HepG2 (cell line): ENCODE results near the gene CPXM2. TPM values are rescaled to one million over a fixed set of nuclear protein-coding genes. Genes with fewer than 3 reads are reported as not detected.

Source experiments
- ATAC-seq: fragments of 200-7000 bp; cut with Tn5 transposase; 3 replicates; pipeline ENCODE4 v1.9.1; 2020; ENCODE audit warnings: mild to moderate bottlenecking, moderate library complexity
- BruUV-seq: library from RNA; stranded (reverse); fragments of 400-500 nt; replicated peaks from 2 replicates; lab custom pipeline; 2021; lab: Mats Ljungman, UMichigan
- CTCF ChIA-PET: fragments of 300-600 bp; formaldehyde crosslinking; extraction: SDS; loops from one replicate; lab custom pipeline; 2021; ENCODE audit warnings: low total read pairs, inconsistent platforms, low intra/inter-chr PET ratio; lab: Yijun Ruan, JAX
- POLR2A ChIA-PET: fragments of 350-600 bp; sonication (Branson Sonifier 250); formaldehyde crosslinking; loops from one replicate; lab custom pipeline; 2020; ENCODE audit warnings: antibody characterized with exemption, inconsistent platforms; lab: Yijun Ruan, JAX
- DNase-seq: peaks from one replicate; pipeline ENCODE4 v3.0.0-alpha.2; 2015; ENCODE audit warnings: low spot score
- FAIRE-seq: peaks from 3 replicates; lab custom pipeline; 2011; peaks lifted over from hg19 to GRCh38; lab: Jason Lieb, UNC
- H2AFZ ChIP-seq: one replicate; pipeline ENCODE4 v1.6.1; 2011; ENCODE audit warnings: low read length, inconsistent platforms
- H3K27ac ChIP-seq: fragments of 300-600 bp; 3 replicates; pipeline ENCODE4 v1.8.0; 2011; ENCODE audit warnings: mixed run types, mild to moderate bottlenecking, mixed read lengths, low read length, inconsistent platforms; ENCODE audit not compliant: insufficient read depth; ENCODE audit errors: extremely low read length
- H3K27me3 ChIP-seq, 2 experiments: fragments of 200-600 bp in 1 of 2; 2 replicates in 1 of 2; 3 replicates in 1 of 2; pipeline versions ENCODE4 v1.6.0 to v1.8.0; 2011; ENCODE audit warnings: low read length in 2 of 2, mild to moderate bottlenecking in 2 of 2, moderate library complexity in 2 of 2, inconsistent platforms in 1 of 2; ENCODE audit not compliant: insufficient read depth in 2 of 2, control insufficient read depth in 1 of 2
- H3K36me3 ChIP-seq, 2 experiments: fragments of 200-600 bp in 1 of 2; replicated peaks in 1 of 2; 2 replicates in 1 of 2; 3 replicates in 1 of 2; pipeline versions ENCODE4 v1.5.1 to v1.8.0; 2011; ENCODE audit warnings: low read length in 2 of 2, inconsistent platforms in 1 of 2; ENCODE audit not compliant: insufficient read depth in 2 of 2, control insufficient read depth in 1 of 2
- H3K4me1 ChIP-seq: 2 replicates; pipeline ENCODE4 v1.5.1; 2012; ENCODE audit warnings: low read length, inconsistent platforms; ENCODE audit not compliant: insufficient read depth
- H3K4me2 ChIP-seq: 2 replicates; pipeline ENCODE4 v1.6.0; 2011; ENCODE audit warnings: low read depth, low read length, inconsistent platforms
- H3K4me3 ChIP-seq, 3 experiments: fragments of 200-600 bp in 1 of 3; sonication (generic), shearing (Covaris generic) in 1 of 3; replicated peaks in 1 of 3; 2 replicates each; pipeline ENCODE4 v1.5.1; 2011 to 2016; ENCODE audit warnings: low read length in 3 of 3, inconsistent platforms in 2 of 3, low read depth in 2 of 3, mild to moderate bottlenecking in 2 of 3, control low read depth in 1 of 3, mixed read lengths in 1 of 3; ENCODE audit not compliant: insufficient read depth in 1 of 3
- H3K79me2 ChIP-seq: one replicate; pipeline ENCODE4 v1.6.1; 2011; ENCODE audit warnings: low read length, inconsistent platforms; ENCODE audit not compliant: insufficient read depth
- H3K9ac ChIP-seq: 2 replicates; pipeline ENCODE4 v1.6.0; 2011; ENCODE audit warnings: mild to moderate bottlenecking, low read depth, low read length, inconsistent platforms; ENCODE audit not compliant: insufficient read depth
- H3K9me3 ChIP-seq: 2 replicates; pipeline ENCODE4 v1.5.1; 2012; ENCODE audit warnings: mild to moderate bottlenecking, low read length
- H4K20me1 ChIP-seq: 2 replicates; pipeline ENCODE4 v1.6.0; 2011; ENCODE audit warnings: inconsistent platforms, mild to moderate bottlenecking, low read length, moderate library complexity; ENCODE audit not compliant: insufficient read depth
- IRF2 ChIP-seq: IDR thresholded peaks from 2 replicates; pipeline ENCODE4 v1.6.1; 2018; ENCODE audit warnings: missing genetic modification reagents, missing compliant biosample characterization
- ISX ChIP-seq: sonication (generic); formaldehyde crosslinking; conservative IDR thresholded peaks from 2 replicates; pipeline ENCODE4 v1.5.0; 2020; ENCODE audit warnings: missing genetic modification reagents
- JARID2 ChIP-seq: sonication (generic); formaldehyde crosslinking; IDR thresholded peaks from 2 replicates; pipeline ENCODE4 v1.8.1; 2023; ENCODE audit warnings: missing genetic modification reagents, inconsistent platforms; ENCODE audit not compliant: insufficient replicate concordance
- KDM6A ChIP-seq: IDR thresholded peaks from 2 replicates; pipeline ENCODE4 v1.6.1; 2016; ENCODE audit warnings: low read depth
- MEIS2 ChIP-seq: sonication (generic); formaldehyde crosslinking; IDR thresholded peaks from 2 replicates; pipeline ENCODE4 v1.9.0; 2021; ENCODE audit warnings: mild to moderate bottlenecking, missing genetic modification reagents
- TMF1 ChIP-seq: sonication (generic); formaldehyde crosslinking; IDR thresholded peaks from 2 replicates; pipeline ENCODE4 v1.8.1; 2022; ENCODE audit warnings: low read depth, missing genetic modification reagents
- ZNF180 ChIP-seq: sonication (generic); formaldehyde crosslinking; IDR thresholded peaks from 2 replicates; pipeline ENCODE4 v1.4.0; 2020; ENCODE audit warnings: low read depth, missing genetic modification reagents, borderline replicate concordance
- ZNF446 ChIP-seq: sonication (generic); formaldehyde crosslinking; IDR thresholded peaks from 2 replicates; pipeline ENCODE4 v1.5.0; 2020; ENCODE audit warnings: mild to moderate bottlenecking, missing genetic modification reagents
- ZNF567 ChIP-seq: sonication (generic); formaldehyde crosslinking; IDR thresholded peaks from 2 replicates; pipeline ENCODE4 v1.8.1; 2023; ENCODE audit warnings: mild to moderate bottlenecking, missing genetic modification reagents, borderline replicate concordance
- WGBS: methylation state at CpG from one replicate; pipeline ENCODE4 v1.1.6; 2017; ENCODE audit warnings: low lambda C conversion rate; 5-methylcytosine and 5-hydroxymethylcytosine counted together
- in situ Hi-C: cut with HindIII; loops from 2 replicates; pipeline ENCODE4 v1.10.0; 2017; ENCODE audit warnings: low pct_unique_long_range_greater_than_20kb; ENCODE audit not compliant: extremely low pct_ligation_motif_present
- intact Hi-C: fragments of 100-400 bp; cut with micrococcal nuclease; formaldehyde crosslinking; loops from one replicate; pipeline ENCODE4 v1.10.0; 2022; ENCODE audit not compliant: unreplicated experiment
- polyA plus RNA-seq, 8 experiments: library from polyadenylated mRNA; depleted of rRNA in 3 of 8; stranded (reverse) in 7 of 8; unstranded in 1 of 8; fragments of >200 nt; fragmentation: Illumina TruSeq in 4 of 8; extraction: Trizol in 4 of 8; gene quantifications; 2 replicates each; pipeline versions ENCODE4 v1.2.1 to v1.2.3, GENCODE V29; 2011 to 2016; ENCODE audit warnings: low read depth in 4 of 8, missing spikeins in 1 of 8, mixed read lengths in 1 of 8; ENCODE audit not compliant: insufficient read depth in 1 of 8
- total RNA-seq, 5 experiments: library from RNA; depleted of rRNA; stranded (reverse); fragments of >200 nt; fragmentation: Illumina TruSeq; extraction: Trizol; gene quantifications; 2 replicates each; pipeline ENCODE4 v1.2.3, GENCODE V29; 2016; ENCODE audit warnings: low read depth in 1 of 5
- TF ChIP-seq, protein P1 (sequence below): sonication (generic); formaldehyde crosslinking; IDR thresholded peaks from 2 replicates; pipeline ENCODE4 v1.4.0; 2020; ENCODE audit warnings: missing genetic modification reagents, borderline replicate concordance
- TF ChIP-seq, protein P2 (sequence below): sonication (generic); formaldehyde crosslinking; IDR thresholded peaks from 2 replicates; pipeline ENCODE4 v1.5.1; 2020; ENCODE audit warnings: missing genetic modification reagents, mild to moderate bottlenecking, borderline replicate concordance
- TF ChIP-seq, protein P3 (sequence below): sonication (generic); formaldehyde crosslinking; IDR thresholded peaks from 2 replicates; pipeline ENCODE4 v1.8.0; 2022; ENCODE audit warnings: mild to moderate bottlenecking, missing genetic modification reagents, moderate library complexity
- TF ChIP-seq, protein P4 (sequence below): sonication (generic); formaldehyde crosslinking; IDR thresholded peaks from 2 replicates; pipeline ENCODE4 v1.4.0; 2020; ENCODE audit warnings: mild to moderate bottlenecking, low read depth, missing genetic modification reagents
- TF ChIP-seq, protein P5 (sequence below): IDR thresholded peaks from 2 replicates; pipeline ENCODE4 v1.6.1; 2016; ENCODE audit warnings: missing compliant biosample characterization, missing genetic modification reagents, borderline replicate concordance

Gene CPXM2
- total and polyA plus RNA-seq, 2 of the 13 experiments (the other 11 are each of a cell fraction or from before 2014, with no cell fraction given) = 0.03 TPM; not detected in 1

DNA sequence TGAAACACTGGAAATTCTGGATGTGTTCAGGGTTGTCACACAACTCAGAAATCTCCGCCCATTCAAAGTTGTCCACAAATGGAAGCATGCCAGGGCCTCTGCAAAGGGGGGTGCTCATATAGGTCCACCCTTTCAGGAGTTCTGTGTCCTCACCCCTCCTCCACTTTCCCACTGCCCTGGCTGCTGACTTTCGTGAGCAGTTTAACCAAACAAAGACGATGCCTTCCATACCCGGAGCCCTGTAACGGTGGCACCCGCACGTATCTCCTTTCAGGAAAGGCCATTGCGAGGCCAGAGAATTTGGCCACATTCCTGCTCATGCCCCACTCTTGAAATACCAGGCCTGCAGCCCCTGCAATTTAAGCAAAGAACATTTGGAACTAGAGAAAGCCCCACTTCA is 1.4 kb downstream of the CPXM2 start:
- Histone ChIP-seq H3K4me1 (no peaks in the 10 kb centered on the region), H3K27ac (no peak overlapping the region), H3K36me3 (no peaks in the 10 kb centered on the region), H3K79me2 (no peaks in the 10 kb centered on the region), H3K4me3 (no peak overlapping the region), H2AFZ (no peak overlapping the region), H3K4me2 (no peak overlapping the region), H3K27me3 (peaks cover 0 to 13% of the 10 kb centered on the region in 2 experiments; a peak in 1 of 5 replicates), H3K9me3 (no peaks in the 10 kb centered on the region), H3K9ac (no peak overlapping the region), H4K20me1 (no peaks in the 10 kb centered on the region)
- 80% methylated on average over 7 of the region's 8 CpGs for WGBS
- in situ Hi-C loops (no loop called here), intact Hi-C loops (no loop called here)
- DNase-seq = no peak
- no peak for FAIRE-seq
- ATAC-seq = no peak
- BruUV-seq = no TSS peak
- CTCF ChIA-PET = no interaction called here
- POLR2A ChIA-PET = no interaction called here
- TF ChIP-seq ZNF446 (no peak), JARID2 (CRISPR knock-in tag) (no peak), MEIS2 (CRISPR knock-in tag) (no peak), ZNF180 (CRISPR knock-in tag) (no peak), ISX (CRISPR knock-in tag) (no peak), ZNF567 (CRISPR knock-in tag) (no peak), TMF1 (CRISPR knock-in tag) (no peak), KDM6A (no peak), IRF2 (no peak)
- TF ChIP-seq, protein P1, sequence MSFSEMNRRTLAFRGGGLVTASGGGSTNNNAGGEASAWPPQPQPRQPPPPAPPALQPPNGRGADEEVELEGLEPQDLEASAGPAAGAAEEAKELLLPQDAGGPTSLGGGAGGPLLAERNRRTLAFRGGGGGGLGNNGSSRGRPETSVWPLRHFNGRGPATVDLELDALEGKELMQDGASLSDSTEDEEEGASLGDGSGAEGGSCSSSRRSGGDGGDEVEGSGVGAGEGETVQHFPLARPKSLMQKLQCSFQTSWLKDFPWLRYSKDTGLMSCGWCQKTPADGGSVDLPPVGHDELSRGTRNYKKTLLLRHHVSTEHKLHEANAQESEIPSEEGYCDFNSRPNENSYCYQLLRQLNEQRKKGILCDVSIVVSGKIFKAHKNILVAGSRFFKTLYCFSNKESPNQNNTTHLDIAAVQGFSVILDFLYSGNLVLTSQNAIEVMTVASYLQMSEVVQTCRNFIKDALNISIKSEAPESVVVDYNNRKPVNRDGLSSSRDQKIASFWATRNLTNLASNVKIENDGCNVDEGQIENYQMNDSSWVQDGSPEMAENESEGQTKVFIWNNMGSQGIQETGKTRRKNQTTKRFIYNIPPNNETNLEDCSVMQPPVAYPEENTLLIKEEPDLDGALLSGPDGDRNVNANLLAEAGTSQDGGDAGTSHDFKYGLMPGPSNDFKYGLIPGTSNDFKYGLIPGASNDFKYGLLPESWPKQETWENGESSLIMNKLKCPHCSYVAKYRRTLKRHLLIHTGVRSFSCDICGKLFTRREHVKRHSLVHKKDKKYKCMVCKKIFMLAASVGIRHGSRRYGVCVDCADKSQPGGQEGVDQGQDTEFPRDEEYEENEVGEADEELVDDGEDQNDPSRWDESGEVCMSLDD (CRISPR knock-in tag) = no peak
- TF ChIP-seq, protein P2, sequence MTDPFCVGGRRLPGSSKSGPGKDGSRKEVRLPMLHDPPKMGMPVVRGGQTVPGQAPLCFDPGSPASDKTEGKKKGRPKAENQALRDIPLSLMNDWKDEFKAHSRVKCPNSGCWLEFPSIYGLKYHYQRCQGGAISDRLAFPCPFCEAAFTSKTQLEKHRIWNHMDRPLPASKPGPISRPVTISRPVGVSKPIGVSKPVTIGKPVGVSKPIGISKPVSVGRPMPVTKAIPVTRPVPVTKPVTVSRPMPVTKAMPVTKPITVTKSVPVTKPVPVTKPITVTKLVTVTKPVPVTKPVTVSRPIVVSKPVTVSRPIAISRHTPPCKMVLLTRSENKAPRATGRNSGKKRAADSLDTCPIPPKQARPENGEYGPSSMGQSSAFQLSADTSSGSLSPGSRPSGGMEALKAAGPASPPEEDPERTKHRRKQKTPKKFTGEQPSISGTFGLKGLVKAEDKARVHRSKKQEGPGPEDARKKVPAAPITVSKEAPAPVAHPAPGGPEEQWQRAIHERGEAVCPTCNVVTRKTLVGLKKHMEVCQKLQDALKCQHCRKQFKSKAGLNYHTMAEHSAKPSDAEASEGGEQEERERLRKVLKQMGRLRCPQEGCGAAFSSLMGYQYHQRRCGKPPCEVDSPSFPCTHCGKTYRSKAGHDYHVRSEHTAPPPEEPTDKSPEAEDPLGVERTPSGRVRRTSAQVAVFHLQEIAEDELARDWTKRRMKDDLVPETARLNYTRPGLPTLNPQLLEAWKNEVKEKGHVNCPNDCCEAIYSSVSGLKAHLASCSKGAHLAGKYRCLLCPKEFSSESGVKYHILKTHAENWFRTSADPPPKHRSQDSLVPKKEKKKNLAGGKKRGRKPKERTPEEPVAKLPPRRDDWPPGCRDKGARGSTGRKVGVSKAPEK = no peak
- TF ChIP-seq, protein P3, sequence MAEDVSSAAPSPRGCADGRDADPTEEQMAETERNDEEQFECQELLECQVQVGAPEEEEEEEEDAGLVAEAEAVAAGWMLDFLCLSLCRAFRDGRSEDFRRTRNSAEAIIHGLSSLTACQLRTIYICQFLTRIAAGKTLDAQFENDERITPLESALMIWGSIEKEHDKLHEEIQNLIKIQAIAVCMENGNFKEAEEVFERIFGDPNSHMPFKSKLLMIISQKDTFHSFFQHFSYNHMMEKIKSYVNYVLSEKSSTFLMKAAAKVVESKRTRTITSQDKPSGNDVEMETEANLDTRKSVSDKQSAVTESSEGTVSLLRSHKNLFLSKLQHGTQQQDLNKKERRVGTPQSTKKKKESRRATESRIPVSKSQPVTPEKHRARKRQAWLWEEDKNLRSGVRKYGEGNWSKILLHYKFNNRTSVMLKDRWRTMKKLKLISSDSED = no peak
- TF ChIP-seq, protein P4, sequence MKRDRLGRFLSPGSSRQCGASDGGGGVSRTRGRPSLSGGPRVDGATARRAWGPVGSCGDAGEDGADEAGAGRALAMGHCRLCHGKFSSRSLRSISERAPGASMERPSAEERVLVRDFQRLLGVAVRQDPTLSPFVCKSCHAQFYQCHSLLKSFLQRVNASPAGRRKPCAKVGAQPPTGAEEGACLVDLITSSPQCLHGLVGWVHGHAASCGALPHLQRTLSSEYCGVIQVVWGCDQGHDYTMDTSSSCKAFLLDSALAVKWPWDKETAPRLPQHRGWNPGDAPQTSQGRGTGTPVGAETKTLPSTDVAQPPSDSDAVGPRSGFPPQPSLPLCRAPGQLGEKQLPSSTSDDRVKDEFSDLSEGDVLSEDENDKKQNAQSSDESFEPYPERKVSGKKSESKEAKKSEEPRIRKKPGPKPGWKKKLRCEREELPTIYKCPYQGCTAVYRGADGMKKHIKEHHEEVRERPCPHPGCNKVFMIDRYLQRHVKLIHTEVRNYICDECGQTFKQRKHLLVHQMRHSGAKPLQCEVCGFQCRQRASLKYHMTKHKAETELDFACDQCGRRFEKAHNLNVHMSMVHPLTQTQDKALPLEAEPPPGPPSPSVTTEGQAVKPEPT (CRISPR knock-in tag) = no peak
- TF ChIP-seq, protein P5, sequence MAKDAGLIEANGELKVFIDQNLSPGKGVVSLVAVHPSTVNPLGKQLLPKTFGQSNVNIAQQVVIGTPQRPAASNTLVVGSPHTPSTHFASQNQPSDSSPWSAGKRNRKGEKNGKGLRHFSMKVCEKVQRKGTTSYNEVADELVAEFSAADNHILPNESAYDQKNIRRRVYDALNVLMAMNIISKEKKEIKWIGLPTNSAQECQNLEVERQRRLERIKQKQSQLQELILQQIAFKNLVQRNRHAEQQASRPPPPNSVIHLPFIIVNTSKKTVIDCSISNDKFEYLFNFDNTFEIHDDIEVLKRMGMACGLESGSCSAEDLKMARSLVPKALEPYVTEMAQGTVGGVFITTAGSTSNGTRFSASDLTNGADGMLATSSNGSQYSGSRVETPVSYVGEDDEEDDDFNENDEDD (CRISPR knock-in tag) = no peak
